GM12878 (cell line): Measurements from ENCODE around the gene PDZRN4. TPM values are rescaled to one million over a fixed set of nuclear protein-coding genes. Genes with fewer than 3 reads are reported as not detected.

Experiments used
- ESRRA ChIP-seq: IDR thresholded peaks from 2 replicates; pipeline ENCODE4 v1.6.1; 2012; ENCODE audit warnings: mild to moderate bottlenecking, low read length, improper control_type of control experiment
- IRF4 ChIP-seq: IDR thresholded peaks from 2 replicates; pipeline ENCODE4 v1.6.1; 2011; ENCODE audit warnings: low read depth, low read length
- polyA plus RNA-seq, 11 experiments: library from polyadenylated mRNA; depleted of rRNA in 4 of 11; unstranded in 6 of 11; stranded (reverse) in 5 of 11; fragments of >200 nt; fragmentation: Nextera tagmentation in 4 of 11; fragmentation: Illumina TruSeq in 1 of 11; extraction: Ambion mirVana in 4 of 11; extraction: Trizol in 1 of 11; gene quantifications; 1 replicate in 1 of 11; 2 replicates in 10 of 11; pipeline versions ENCODE4 v1.2.1 to v1.2.3, GENCODE V29; 2011 to 2016; ENCODE audit warnings: inconsistent platforms in 2 of 11, missing spikeins in 2 of 11, low read depth in 1 of 11
- total RNA-seq, 4 experiments: library from RNA; depleted of rRNA in 3 of 4; stranded (reverse); fragments of >200 nt in 3 of 4; fragmentation: Illumina TruSeq in 1 of 4; extraction: Trizol in 1 of 4; gene quantifications; 2 replicates each; pipeline versions ENCODE4 v1.2.1 to v1.2.3, GENCODE V29; 2013 to 2021
- TF ChIP-seq, protein P1 (sequence below): fragments of 450-650 bp; formaldehyde crosslinking; IDR thresholded peaks from 2 replicates; pipeline ENCODE4 v1.4.0; 2020; ENCODE audit warnings: mild to moderate bottlenecking, moderate library complexity

The PDZRN4 gene
- total and polyA plus RNA-seq, 10 of the 15 experiments (the other 5 are each of a cell fraction or from before 2014, with no cell fraction given) = 0.03 TPM; not detected in 9

DNA sequence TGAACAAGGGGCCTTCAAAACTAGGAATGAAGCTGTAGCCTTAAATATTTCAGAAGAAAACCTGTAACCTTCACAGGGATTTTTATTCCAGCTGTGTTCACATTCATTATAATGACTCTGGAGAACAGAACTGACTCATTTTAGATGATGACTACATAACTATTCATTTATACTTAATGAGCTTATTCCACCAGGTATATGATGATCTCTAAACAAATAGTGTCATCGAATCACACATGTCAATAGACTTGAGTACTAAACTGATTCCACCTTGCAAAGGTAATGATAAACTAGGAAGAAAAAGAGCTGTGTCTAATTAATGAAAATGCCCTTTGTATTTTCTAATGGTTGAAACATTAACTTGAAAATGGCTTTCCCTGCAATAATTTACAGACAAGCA lies 433.2 kb downstream of the PDZRN4 start (continued):
- TF ChIP-seq, protein P1, sequence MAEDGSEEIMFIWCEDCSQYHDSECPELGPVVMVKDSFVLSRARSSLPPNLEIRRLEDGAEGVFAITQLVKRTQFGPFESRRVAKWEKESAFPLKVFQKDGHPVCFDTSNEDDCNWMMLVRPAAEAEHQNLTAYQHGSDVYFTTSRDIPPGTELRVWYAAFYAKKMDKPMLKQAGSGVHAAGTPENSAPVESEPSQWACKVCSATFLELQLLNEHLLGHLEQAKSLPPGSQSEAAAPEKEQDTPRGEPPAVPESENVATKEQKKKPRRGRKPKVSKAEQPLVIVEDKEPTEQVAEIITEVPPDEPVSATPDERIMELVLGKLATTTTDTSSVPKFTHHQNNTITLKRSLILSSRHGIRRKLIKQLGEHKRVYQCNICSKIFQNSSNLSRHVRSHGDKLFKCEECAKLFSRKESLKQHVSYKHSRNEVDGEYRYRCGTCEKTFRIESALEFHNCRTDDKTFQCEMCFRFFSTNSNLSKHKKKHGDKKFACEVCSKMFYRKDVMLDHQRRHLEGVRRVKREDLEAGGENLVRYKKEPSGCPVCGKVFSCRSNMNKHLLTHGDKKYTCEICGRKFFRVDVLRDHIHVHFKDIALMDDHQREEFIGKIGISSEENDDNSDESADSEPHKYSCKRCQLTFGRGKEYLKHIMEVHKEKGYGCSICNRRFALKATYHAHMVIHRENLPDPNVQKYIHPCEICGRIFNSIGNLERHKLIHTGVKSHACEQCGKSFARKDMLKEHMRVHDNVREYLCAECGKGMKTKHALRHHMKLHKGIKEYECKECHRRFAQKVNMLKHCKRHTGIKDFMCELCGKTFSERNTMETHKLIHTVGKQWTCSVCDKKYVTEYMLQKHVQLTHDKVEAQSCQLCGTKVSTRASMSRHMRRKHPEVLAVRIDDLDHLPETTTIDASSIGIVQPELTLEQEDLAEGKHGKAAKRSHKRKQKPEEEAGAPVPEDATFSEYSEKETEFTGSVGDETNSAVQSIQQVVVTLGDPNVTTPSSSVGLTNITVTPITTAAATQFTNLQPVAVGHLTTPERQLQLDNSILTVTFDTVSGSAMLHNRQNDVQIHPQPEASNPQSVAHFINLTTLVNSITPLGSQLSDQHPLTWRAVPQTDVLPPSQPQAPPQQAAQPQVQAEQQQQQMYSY (CRISPR knock-in tag) = no peak
- no peak for TF ChIP-seq IRF4
- TF ChIP-seq ESRRA = no peak
